Right lobe of liver (tissue), 6 donors: Measurements from ENCODE around the gene TIMM22. TPM values are rescaled to one million over a fixed set of nuclear protein-coding genes. Genes with fewer than 3 reads are reported as not detected.

Source experiments
- ATAC-seq, 4 donors: fragments of 200-7000 bp; cut with Tn5 transposase; one replicate each; pipeline ENCODE4 v1.9.1; 2020; ENCODE audit warnings: mild to moderate bottlenecking in 4 of 4, moderate library complexity in 4 of 4
- DNase-seq, 3 donors: peaks; one replicate each; pipeline ENCODE4 v3.0.0-alpha.2; 2020
- H3K27ac ChIP-seq, 3 donors: fragments of 200-600 bp; one replicate each; pipeline ENCODE4 v1.8.0; 2022
- H3K27me3 ChIP-seq, 2 donors: fragments of 200-600 bp; one replicate each; pipeline ENCODE4 v1.8.0; 2022
- H3K36me3 ChIP-seq, 4 donors: fragments of 200-600 bp; sonication (generic) in 1 of 4; one replicate each; pipeline versions ENCODE4 v1.5.1 to v1.8.0; 2017 to 2022; ENCODE audit warnings: control low read depth in 1 of 4
- H3K4me1 ChIP-seq, 4 donors: fragments of 200-600 bp; sonication (generic) in 1 of 4; one replicate each; pipeline versions ENCODE4 v1.5.1 to v1.8.0; 2017 to 2022; ENCODE audit warnings: control low read depth in 1 of 4
- H3K4me3 ChIP-seq, 3 donors: fragments of 200-600 bp; one replicate each; pipeline ENCODE4 v1.8.0; 2022
- H3K9me3 ChIP-seq, 4 donors: fragments of 200-600 bp; sonication (generic) in 1 of 4; one replicate each; pipeline versions ENCODE4 v1.5.1 to v1.8.0; 2017 to 2022; ENCODE audit warnings: control low read depth in 1 of 4
- CTCF ChIP-seq, 4 donors: fragments of 200-600 bp in 3 of 4; fragments of 450-650 bp in 1 of 4; IDR thresholded peaks; one replicate each; pipeline versions ENCODE4 v1.5.1 to v1.8.0; 2016 to 2022; ENCODE audit warnings: antibody characterized with exemption in 4 of 4, mild to moderate bottlenecking in 2 of 4
- POLR2A ChIP-seq: fragments of 450-650 bp; IDR thresholded peaks from one replicate; pipeline ENCODE4 v1.6.1; 2017; ENCODE audit warnings: antibody characterized with exemption, mild to moderate bottlenecking
- WGBS: methylation state at CpG from one replicate; pipeline ENCODE4 v1.1.6; 2018; ENCODE audit warnings: low coverage, low lambda C conversion rate; ENCODE audit not compliant: insufficient coverage; ENCODE audit errors: missing lambda C conversion rate; 5-methylcytosine and 5-hydroxymethylcytosine counted together
- intact Hi-C, 2 donors: fragments of 100-400 bp; cut with DNase I; formaldehyde crosslinking; loops; one replicate each; pipeline versions ENCODE4 v1.11.2 to v1.14.1; 2022
- total RNA-seq, 6 experiments: library from RNA; depleted of rRNA in 2 of 6; stranded (reverse); fragments of >200 nt in 2 of 6; fragmentation: NEBNext Ultra II Directional in 3 of 6; extraction: Animal tissue kit (Norgen Biotek cat#: 25700) in 3 of 6; gene quantifications; one replicate each; pipeline versions ENCODE4 v1.1.0 to v1.2.4, GENCODE V29; 2016 to 2023
- donor health status: DM: no; HTN: yes; CAD: no.
- donor health status: DM: no; HTN: no; CAD: no.
- donor health status: DM: no; HTN: no; CAD: no.
- donor health status: DM: no; HTN: yes; CAD: no.
- donor health status: DM: no; HTN: yes; CAD: no.

The TIMM22 gene
- total RNA-seq, 6 experiments from 2014 or later, result 3.9 to 6.5 (median 4.1) TPM

GRCh38 chr17:980406-981291 is 16.3 kb upstream of the TIMM22 start:
- Histone ChIP-seq H3K4me1 (peaks cover 0 to 15% (median 4%) of the 10 kb centered on the region in 4 donors), H3K9me3 (no peaks in the 10 kb centered on the region), H3K4me3 (peak overlapping the region; percentile 49 to 67 (median 53)), H3K27ac (peak overlapping the region; percentile 54 to 59 (median 58)), H3K36me3 (no peaks in the 10 kb centered on the region), H3K27me3 (no peaks in the 10 kb centered on the region)
- intact Hi-C loops, result loop anchor here in 1 of 2 donors (10.0 kb wide), 1 partner anchor 96 kb away; no protein-coding TSS in a partner anchor
- DNase-seq (peak; percentile 70 to 80 (median 76)), ATAC-seq (peak; percentile 69 to 73 (median 72))
- no peak for TF ChIP-seq POLR2A
- peak; percentile 66 to 72 (median 69) for TF ChIP-seq CTCF (IDR thresholded peaks at IDR 0.05)
- 9% methylated on average over 23 of the region's 43 CpGs for WGBS

- no peaks in the 10 kb centered on the region for H3K36me3 ChIP-seq
- no peak for DNase-seq
- no peaks in the 10 kb centered on the region for H3K9me3 ChIP-seq
- intact Hi-C loops, result loop anchor here in 1 of 2 donors (10.0 kb wide), 1 partner anchor 96 kb away; no protein-coding TSS in a partner anchor
- no peak for ATAC-seq
- H3K27me3 ChIP-seq, result no peaks in the 10 kb centered on the region
- H3K4me3 ChIP-seq, result no peak overlapping the region
- TF ChIP-seq POLR2A (no peak), CTCF (IDR thresholded peaks at IDR 0.05) (no peak)
- no peak overlapping the region for H3K27ac ChIP-seq
- H3K4me1 ChIP-seq, result peaks cover 0 to 12% (median 4%) of the 10 kb centered on the region in 4 donors
- WGBS, result 32% methylated on average over 10 of the region's 10 CpGs
These were observed 15.7 kb upstream of the TIMM22 start for GRCh38 chr17:981292-981658.

GRCh38 chr17:983921-984320 is 13.0 kb upstream of the TIMM22 start:
- no peaks in the 10 kb centered on the region for H3K36me3 ChIP-seq
- intact Hi-C loops, result loop anchor here in 1 of 2 donors (10.0 kb wide), 1 partner anchor 99 kb away; no protein-coding TSS in a partner anchor
- 36% methylated on average over 3 of the region's 3 CpGs for WGBS
- H3K27me3 ChIP-seq, result no peaks in the 10 kb centered on the region
- ATAC-seq, result no peak
- no peak for DNase-seq
- no peak overlapping the region for H3K27ac ChIP-seq
- H3K9me3 ChIP-seq, result no peaks in the 10 kb centered on the region
- no peak for TF ChIP-seq POLR2A
- no peak for TF ChIP-seq CTCF (IDR thresholded peaks at IDR 0.05)
- H3K4me3 ChIP-seq, result no peak overlapping the region
- peaks cover 0 to 12% (median 4%) of the 10 kb centered on the region in 4 donors for H3K4me1 ChIP-seq

- Histone ChIP-seq H3K36me3 (no peaks in the 10 kb centered on the region), H3K27me3 (no peaks in the 10 kb centered on the region), H3K9me3 (no peaks in the 10 kb centered on the region), H3K4me1 (peaks cover 0 to 7% (median 2%) of the 10 kb centered on the region in 4 donors), H3K27ac (no peak overlapping the region), H3K4me3 (no peak overlapping the region)
- intact Hi-C loops, result loop anchor here in 1 of 2 donors (10.0 kb wide), 1 partner anchor 102 kb away; no protein-coding TSS in a partner anchor
- TF ChIP-seq POLR2A, result no peak
- no peak for TF ChIP-seq CTCF (IDR thresholded peaks at IDR 0.05)
- no CpG with 5 or more reads among the region's 6 CpGs for WGBS
- DNase-seq (no peak), ATAC-seq (no peak)
These were observed 10.5 kb upstream of the TIMM22 start for GRCh38 chr17:986322-986929.
